Esophagus (tissue), 2 donors: ENCODE data around the gene CIT. TPM values are rescaled to one million over a fixed set of nuclear protein-coding genes. Genes with fewer than 3 reads are reported as not detected.

Source experiments
- H3K27ac ChIP-seq, 2 donors: one replicate each; pipeline ENCODE4 v1.5.1; 2013; ENCODE audit warnings: low read depth in 2 of 2, mild to moderate bottlenecking in 2 of 2, inconsistent platforms in 1 of 2, low read length in 1 of 2, moderate library complexity in 1 of 2
- H3K27me3 ChIP-seq, 2 donors: one replicate each; pipeline ENCODE4 v1.6.1; 2013; ENCODE audit warnings: low read length in 2 of 2, control low read depth in 1 of 2, mild to moderate bottlenecking in 1 of 2; ENCODE audit not compliant: insufficient read depth in 2 of 2, control insufficient read depth in 1 of 2
- H3K36me3 ChIP-seq, 2 donors: one replicate each; pipeline ENCODE4 v1.6.1; 2013; ENCODE audit warnings: low read length in 1 of 2; ENCODE audit not compliant: control insufficient read depth in 2 of 2, insufficient read depth in 2 of 2
- H3K4me1 ChIP-seq, 2 donors: one replicate each; pipeline ENCODE4 v1.6.1; 2013; ENCODE audit warnings: low read length in 1 of 2; ENCODE audit not compliant: control insufficient read depth in 2 of 2, insufficient read depth in 2 of 2
- H3K4me3 ChIP-seq, 2 donors: one replicate each; pipeline ENCODE4 v1.5.1; 2013; ENCODE audit warnings: low read length in 2 of 2, mild to moderate bottlenecking in 2 of 2, low read depth in 1 of 2, moderate library complexity in 1 of 2
- H3K9me3 ChIP-seq, 2 donors: one replicate each; pipeline ENCODE4 v1.6.1; 2013; ENCODE audit warnings: mild to moderate bottlenecking in 2 of 2, low read depth in 1 of 2, low read length in 1 of 2, moderate library complexity in 1 of 2; ENCODE audit not compliant: control insufficient read depth in 2 of 2, insufficient read depth in 1 of 2
- WGBS, 2 donors: extraction: QIAGEN DNeasy Blood & Tissue Kit; methylation state at CpG; one replicate each; pipeline ENCODE4 v1.1.7; 2013; 5-methylcytosine and 5-hydroxymethylcytosine counted together
- polyA plus RNA-seq, 2 donors: library from polyadenylated mRNA; stranded (reverse); fragments of 200-250 nt; gene quantifications; one replicate each; pipeline ENCODE4 v1.2.3, GENCODE V29; 2013
- donor health status: healthy with polysubstance abuse.
- donor health status: Bipolar disorder and iron deficiency.

CIT gene
- polyA plus RNA-seq, 2 donors: 2.9 to 4.1 TPM

- WGBS, 2 donors: 96 to 97% methylated on average over 5 of the region's 5 CpGs
- no peak overlapping the region for H3K4me3 ChIP-seq
Measured at GRCh38 chr12:119819322-119819721, 57.8 kb downstream of the CIT start.

GRCh38 chr12:119817546-119818343 is 59.4 kb downstream of the CIT start:
- Histone ChIP-seq H3K27ac (no peak overlapping the region), H3K4me1 (no peaks in the 10 kb centered on the region), H3K4me3 (no peak overlapping the region), H3K27me3 (no peaks in the 10 kb centered on the region), H3K36me3 (no peaks in the 10 kb centered on the region), H3K9me3 (no peaks in the 10 kb centered on the region)
- 97 to 100% methylated on average over 2 of the region's 2 CpGs for WGBS, 2 donors

More at GRCh38 chr12:119819322-119819721, 57.8 kb downstream of the CIT start:
- H3K4me1 ChIP-seq: no peaks in the 10 kb centered on the region
- H3K27ac ChIP-seq: no peak overlapping the region
- no peaks in the 10 kb centered on the region for H3K36me3 ChIP-seq
- no peaks in the 10 kb centered on the region for H3K9me3 ChIP-seq
- no peaks in the 10 kb centered on the region for H3K27me3 ChIP-seq

- Histone ChIP-seq H3K27me3 (no peaks in the 10 kb centered on the region), H3K36me3 (no peaks in the 10 kb centered on the region), H3K9me3 (no peaks in the 10 kb centered on the region), H3K4me3 (no peak overlapping the region), H3K27ac (no peak overlapping the region), H3K4me1 (peaks cover 0 to 3% of the 10 kb centered on the region in 2 donors)
- 72 to 82% methylated on average over 2 of the region's 2 CpGs for WGBS, 2 donors
Measured at GRCh38 chr12:119809023-119809422, 68.1 kb downstream of the CIT start.

- Histone ChIP-seq H3K27me3 (no peaks in the 10 kb centered on the region), H3K36me3 (no peaks in the 10 kb centered on the region), H3K4me1 (peaks cover 0 to 4% of the 10 kb centered on the region in 2 donors), H3K9me3 (no peaks in the 10 kb centered on the region), H3K4me3 (no peak overlapping the region), H3K27ac (no peak overlapping the region)
- WGBS, 2 donors: 64 to 79% methylated on average over 6 of the region's 6 CpGs
Measured at GRCh38 chr12:119808441-119808840, 68.7 kb downstream of the CIT start.

GRCh38 chr12:119807380-119807779 is 69.7 kb downstream of the CIT start:
- Histone ChIP-seq H3K9me3 (no peaks in the 10 kb centered on the region), H3K27me3 (no peaks in the 10 kb centered on the region), H3K36me3 (no peaks in the 10 kb centered on the region), H3K4me3 (no peak overlapping the region), H3K27ac (no peak overlapping the region), H3K4me1 (peaks cover 0 to 4% of the 10 kb centered on the region in 2 donors)

GRCh38 chr12:119804011-119804641 is 73.0 kb downstream of the CIT start:
- Histone ChIP-seq H3K27ac (no peak overlapping the region), H3K36me3 (no peaks in the 10 kb centered on the region), H3K4me1 (peaks cover 0 to 4% of the 10 kb centered on the region in 2 donors), H3K27me3 (no peaks in the 10 kb centered on the region), H3K9me3 (no peaks in the 10 kb centered on the region), H3K4me3 (peak overlapping the region; percentile 33 to 40)
- whole genome bisulfite sequencing, 2 donors: 28 to 34% methylated on average over 32 of the region's 32 CpGs

GRCh38 chr12:119803381-119803791 is 73.7 kb downstream of the CIT start:
- Histone ChIP-seq H3K27me3 (no peaks in the 10 kb centered on the region), H3K4me1 (peaks cover 0 to 4% of the 10 kb centered on the region in 2 donors), H3K9me3 (no peaks in the 10 kb centered on the region), H3K27ac (no peak overlapping the region), H3K4me3 (peak overlapping the region; percentile 25 to 40), H3K36me3 (no peaks in the 10 kb centered on the region)
- WGBS, 2 donors: 39 to 40% methylated on average over 16 of the region's 16 CpGs

- no peak overlapping the region for H3K27ac ChIP-seq
Measured at GRCh38 chr12:119802472-119802871, 74.6 kb downstream of the CIT start.

GRCh38 chr12:119797090-119797489 is 80.0 kb downstream of the CIT start:
- peaks cover 0 to 2% of the 10 kb centered on the region in 2 donors for H3K36me3 ChIP-seq
- 97 to 99% methylated on average over 4 of the region's 4 CpGs for WGBS, 2 donors
- no peak overlapping the region for H3K4me3 ChIP-seq
- H3K4me1 ChIP-seq: no peaks in the 10 kb centered on the region
- no peaks in the 10 kb centered on the region for H3K9me3 ChIP-seq
- no peak overlapping the region for H3K27ac ChIP-seq
- no peaks in the 10 kb centered on the region for H3K27me3 ChIP-seq

More at GRCh38 chr12:119802472-119802871, 74.6 kb downstream of the CIT start:
- H3K27me3 ChIP-seq: no peaks in the 10 kb centered on the region
- H3K9me3 ChIP-seq: no peaks in the 10 kb centered on the region
- peaks cover 0 to 4% of the 10 kb centered on the region in 2 donors for H3K4me1 ChIP-seq
- WGBS, 2 donors: 46 to 50% methylated on average over 4 of the region's 4 CpGs
- H3K36me3 ChIP-seq: no peaks in the 10 kb centered on the region
- no peak overlapping the region for H3K4me3 ChIP-seq
